Measurements from ENCODE around the gene TNFRSF12A. TPM values are rescaled to one million over a fixed set of nuclear protein-coding genes. Genes with fewer than 3 reads are reported as not detected.

The TNFRSF12A gene
- total and polyA plus RNA-seq, 7 experiments from 2014 or later = 0.57 to 5.9 (median 1.1) TPM; not detected in 2

GRCh38 chr16:3017344-3017743 lies 2.8 kb upstream of the TNFRSF12A start:
- POLR2A ChIA-PET = no interaction called here
- peaks cover 19 to 29% of the 10 kb centered on the region in 2 donors for H3K4me1 ChIP-seq (ENCODE audit: control insufficient read depth in 2 of 2, insufficient read depth in 2 of 2, low read length in 2 of 2)
- Mint-ChIP-seq H3K27me3 (peaks cover 0 to 31% (median 0%) of the 10 kb centered on the region in 5 donors), H3K27ac (no peak overlapping the region), H3K4me3 (peak overlapping the region in 1 of 10 donors; percentile 48), H3K4me1 (peaks cover 0 to 37% (median 31%) of the 10 kb centered on the region in 7 donors), H3K36me3 (no peaks in the 10 kb centered on the region), H3K9me3 (no peaks in the 10 kb centered on the region)
- H3K27ac ChIP-seq (ENCODE audit: low read depth, low read length) = no peak overlapping the region
- CTCF ChIA-PET = no interaction called here
- H3K9me3 ChIP-seq (ENCODE audit: control insufficient read depth in 2 of 3, low read length in 3 of 3) = no peaks in the 10 kb centered on the region
- H3K36me3 ChIP-seq (ENCODE audit: control insufficient read depth in 2 of 3, insufficient read depth in 3 of 3, low read length in 3 of 3) = no peaks in the 10 kb centered on the region
- no peak overlapping the region for H3K4me3 ChIP-seq (ENCODE audit: low read length)
- no peak for DNase-seq
- no peak for ATAC-seq
- H3K27me3 ChIP-seq (ENCODE audit: control insufficient read depth in 2 of 2, insufficient read depth in 2 of 2, low read length in 2 of 2) = no peaks in the 10 kb centered on the region
- intact Hi-C loops (cut with micrococcal nuclease) = no loop called here

GRCh38 chr16:3017794-3018506 lies 2.2 kb upstream of the TNFRSF12A start, which contains the start of gene CLDN6:
Gene CLDN6, minus strand, starts transcription at chr16:3018183. Its CDS starts 2,162 bp downstream, at chr16:3016021.
- Mint-ChIP-seq H3K9me3 (no peaks in the 10 kb centered on the region), H3K36me3 (no peaks in the 10 kb centered on the region), H3K27me3 (peaks cover 0 to 29% (median 0%) of the 10 kb centered on the region in 5 donors), H3K27ac (peak within 1 kb of the TSS in 3 of 9 donors; percentile 13 to 55 (median 52)), H3K4me1 (peaks cover 5 to 43% (median 35%) of the 10 kb centered on the region in 7 donors), H3K4me3 (peak within 1 kb of the TSS in 9 of 10 donors; percentile 16 to 92 (median 32))
- no peaks in the 10 kb centered on the region for H3K27me3 ChIP-seq (ENCODE audit: control insufficient read depth in 2 of 2, insufficient read depth in 2 of 2, low read length in 2 of 2)
- intact Hi-C loops (cut with micrococcal nuclease) = no loop called here
- no peaks in the 10 kb centered on the region for H3K9me3 ChIP-seq (ENCODE audit: control insufficient read depth in 2 of 3, low read length in 3 of 3)
- DNase-seq (no peak), ATAC-seq (no peak)
- no peak within 1 kb of the TSS for H3K4me3 ChIP-seq (ENCODE audit: low read length)
- H3K36me3 ChIP-seq (ENCODE audit: control insufficient read depth in 2 of 3, insufficient read depth in 3 of 3, low read length in 3 of 3) = no peaks in the 10 kb centered on the region
- ChIA-PET POLR2A (no interaction called here), CTCF (interaction anchor here (0.6 to 3.0 kb wide), 2 partner anchors 11 to 242 kb away, joined by 7 to 17 read pairs; no protein-coding TSS in a partner anchor)
- no peak within 1 kb of the TSS for H3K27ac ChIP-seq (ENCODE audit: low read depth, low read length)
- H3K4me1 ChIP-seq (ENCODE audit: control insufficient read depth in 2 of 2, insufficient read depth in 2 of 2, low read length in 2 of 2) = peaks cover 25 to 35% of the 10 kb centered on the region in 2 donors

- POLR2A ChIA-PET = interaction anchor here (0.8 to 2.6 kb wide), 8 partner anchors 9 to 115 kb away, joined by 3 to 12 read pairs (median 8); partner anchors contain the start of genes PKMYT1 and ZNF213
- Mint-ChIP-seq H3K27me3 (peaks cover 0 to 22% (median 0%) of the 10 kb centered on the region in 5 donors), H3K4me1 (peaks cover 12 to 55% (median 46%) of the 10 kb centered on the region in 7 donors), H3K27ac (peak overlapping the region in 7 of 9 donors; percentile 57 to 92 (median 72)), H3K9me3 (no peaks in the 10 kb centered on the region), H3K4me3 (peak overlapping the region; percentile 86 to 93 (median 90)), H3K36me3 (peaks cover 0 to 3% (median 0%) of the 10 kb centered on the region in 5 donors)
- H3K27ac ChIP-seq (ENCODE audit: low read depth, low read length) = no peak overlapping the region
- H3K9me3 ChIP-seq (ENCODE audit: control insufficient read depth in 2 of 3, low read length in 3 of 3) = no peaks in the 10 kb centered on the region
- peaks cover 36 to 43% of the 10 kb centered on the region in 2 donors for H3K4me1 ChIP-seq (ENCODE audit: control insufficient read depth in 2 of 2, insufficient read depth in 2 of 2, low read length in 2 of 2)
- CTCF ChIA-PET = interaction anchor here (1.0 to 3.0 kb wide), 5 partner anchors 9 to 72 kb away, joined by 3 to 17 read pairs (median 7); no protein-coding TSS in a partner anchor
- ATAC-seq (no peak), DNase-seq (no peak)
- peak overlapping the region; percentile 58 for H3K4me3 ChIP-seq (ENCODE audit: low read length)
- no peaks in the 10 kb centered on the region for H3K27me3 ChIP-seq (ENCODE audit: control insufficient read depth in 2 of 2, insufficient read depth in 2 of 2, low read length in 2 of 2)
- no peaks in the 10 kb centered on the region for H3K36me3 ChIP-seq (ENCODE audit: control insufficient read depth in 2 of 3, insufficient read depth in 3 of 3, low read length in 3 of 3)
- intact Hi-C loops (cut with micrococcal nuclease) = loop anchor here (1.0 to 10.0 kb wide), 9 partner anchors 9 to 1233 kb away; partner anchors contain the start of genes CEMP1 (in 1 of the 2), CLUAP1 (in 1 of the 2), FLYWCH1 (in 1 of the 2) and PDPK1 (in 1 of the 2)
These were observed 448 bp upstream of the TNFRSF12A start for GRCh38 chr16:3019594-3020246.

GRCh38 chr16:3020604-3021448 lies 658 bp downstream of the TNFRSF12A start:
- Histone ChIP-seq H3K4me1 (ENCODE audit: control insufficient read depth in 2 of 2, insufficient read depth in 2 of 2, low read length in 2 of 2) (peaks cover 36 to 43% of the 10 kb centered on the region in 2 donors), H3K9me3 (ENCODE audit: control insufficient read depth in 2 of 3, low read length in 3 of 3) (no peaks in the 10 kb centered on the region), H3K36me3 (ENCODE audit: control insufficient read depth in 2 of 3, insufficient read depth in 3 of 3, low read length in 3 of 3) (peaks cover 0 to 4% (median 0%) of the 10 kb centered on the region in 3 experiments), H3K4me3 (ENCODE audit: low read length) (peak overlapping the region; percentile 58), H3K27ac (ENCODE audit: low read depth, low read length) (peak overlapping the region; percentile 63), H3K27me3 (ENCODE audit: control insufficient read depth in 2 of 2, insufficient read depth in 2 of 2, low read length in 2 of 2) (no peaks in the 10 kb centered on the region)
- DNase-seq = peak in 2 of 9 donors; percentile 59 to 74
- Mint-ChIP-seq H3K27ac (peak overlapping the region; percentile 72 to 98 (median 88)), H3K36me3 (peaks cover 0 to 3% (median 0%) of the 10 kb centered on the region in 5 donors), H3K9me3 (no peaks in the 10 kb centered on the region), H3K4me1 (peaks cover 12 to 59% (median 46%) of the 10 kb centered on the region in 7 donors), H3K27me3 (peaks cover 0 to 17% (median 0%) of the 10 kb centered on the region in 5 donors), H3K4me3 (peak overlapping the region; percentile 84 to 93 (median 90))
- intact Hi-C loops (cut with micrococcal nuclease) = loop anchor here (1.0 to 10.0 kb wide), 10 partner anchors 7 to 1231 kb away; partner anchors contain the start of genes CEMP1 (in 1 of the 2), CLUAP1 (in 1 of the 2), FLYWCH1 (in 1 of the 2) and PDPK1 (in 1 of the 2)
- CTCF ChIA-PET = interaction anchor here (1.0 to 3.0 kb wide), 5 partner anchors 8 to 70 kb away, joined by 3 to 17 read pairs (median 5); no protein-coding TSS in a partner anchor
- POLR2A ChIA-PET = interaction anchor here (1.0 to 2.6 kb wide), 9 partner anchors 8 to 246 kb away, joined by 3 to 12 read pairs (median 8); partner anchors contain the start of genes PKMYT1 and ZNF213
- ATAC-seq = no peak

- Histone ChIP-seq H3K27ac (ENCODE audit: low read depth, low read length) (peak overlapping the region; percentile 63), H3K27me3 (ENCODE audit: control insufficient read depth in 2 of 2, insufficient read depth in 2 of 2, low read length in 2 of 2) (no peaks in the 10 kb centered on the region), H3K36me3 (ENCODE audit: control insufficient read depth in 2 of 3, insufficient read depth in 3 of 3, low read length in 3 of 3) (peaks cover 0 to 12% (median 0%) of the 10 kb centered on the region in 3 experiments), H3K4me3 (ENCODE audit: low read length) (peak overlapping the region; percentile 58), H3K9me3 (ENCODE audit: control insufficient read depth in 2 of 3, low read length in 3 of 3) (no peaks in the 10 kb centered on the region), H3K4me1 (ENCODE audit: control insufficient read depth in 2 of 2, insufficient read depth in 2 of 2, low read length in 2 of 2) (peaks cover 36 to 43% of the 10 kb centered on the region in 2 donors)
- ATAC-seq (peak; percentile 29), DNase-seq (peak; percentile 42 to 79 (median 63))
- Mint-ChIP-seq H3K4me1 (peaks cover 12 to 63% (median 44%) of the 10 kb centered on the region in 7 donors), H3K27me3 (peaks cover 0 to 15% (median 0%) of the 10 kb centered on the region in 5 donors), H3K9me3 (no peaks in the 10 kb centered on the region), H3K36me3 (peaks cover 0 to 8% (median 3%) of the 10 kb centered on the region in 5 donors), H3K27ac (peak overlapping the region; percentile 78 to 98 (median 88)), H3K4me3 (peak overlapping the region; percentile 84 to 93 (median 90))
- intact Hi-C loops (cut with micrococcal nuclease) = loop anchor here (1.0 to 10.0 kb wide), 10 partner anchors 17 to 1231 kb away; partner anchors contain the start of genes CEMP1 (in 1 of the 2), CLUAP1 (in 1 of the 2), FLYWCH1 (in 1 of the 2) and FLYWCH2 (in 1 of the 2)
- CTCF ChIA-PET = interaction anchor here (0.7 to 3.3 kb wide), 4 partner anchors 14 to 251 kb away, joined by 3 to 11 read pairs (median 4); partner anchors contain the start of gene ZNF213
- POLR2A ChIA-PET = interaction anchor here (1.1 to 2.9 kb wide), 8 partner anchors 7 to 245 kb away, joined by 4 to 12 read pairs (median 9); partner anchors contain the start of gene ZNF213
These were observed 1.5 kb downstream of the TNFRSF12A start for GRCh38 chr16:3021449-3022207.
